NK-92 treated with Interleukin-12 subunit alpha and Interleukin-12 subunit beta, amount 100 ng/mL, for 24 hours (cell line): ENCODE data around the gene FAM187B.
"Not testable (repeated sequence)": the region's sequence is repeated elsewhere in the genome, so short reads cannot be mapped to it uniquely, and the experiment has no call there.

Source experiments
- DNase-seq: peaks from one replicate; lab custom pipeline; 2025; lab: John Stamatoyannopoulos, UW

The FAM187B gene

DNA sequence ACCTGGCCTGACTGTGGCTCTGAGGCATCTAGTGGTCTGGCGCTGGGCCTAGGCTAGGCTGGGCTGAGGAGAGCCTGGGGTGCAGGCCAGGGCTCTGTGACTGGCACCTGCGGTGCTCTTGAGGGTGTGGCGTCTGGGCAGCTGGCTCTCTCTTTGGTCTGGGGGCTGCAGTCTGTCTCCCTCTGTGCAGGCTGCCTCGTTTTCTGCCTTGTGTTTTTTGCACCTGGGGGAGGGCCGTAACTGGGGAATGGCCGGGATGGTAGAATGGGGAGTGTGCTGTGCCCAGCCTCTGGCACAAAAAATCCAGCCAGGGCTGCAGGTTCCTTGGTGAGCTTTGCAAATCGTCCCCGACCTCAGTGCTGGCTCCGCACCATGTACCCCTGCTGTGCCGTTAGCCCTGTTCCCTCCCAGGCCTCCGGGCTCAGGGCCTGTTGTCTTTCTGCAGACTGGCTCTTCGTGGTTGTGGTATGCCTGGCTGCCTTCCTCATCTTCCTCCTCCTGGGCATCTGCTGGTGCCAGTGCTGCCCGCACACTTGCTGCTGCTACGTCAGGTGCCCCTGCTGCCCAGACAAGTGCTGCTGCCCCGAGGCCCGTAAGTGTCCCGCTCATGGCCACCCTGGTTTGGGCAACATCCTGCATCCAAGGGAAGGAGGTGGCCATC is 33.7 kb upstream of the FAM187B start:
- DNase-seq: no peak

DNA sequence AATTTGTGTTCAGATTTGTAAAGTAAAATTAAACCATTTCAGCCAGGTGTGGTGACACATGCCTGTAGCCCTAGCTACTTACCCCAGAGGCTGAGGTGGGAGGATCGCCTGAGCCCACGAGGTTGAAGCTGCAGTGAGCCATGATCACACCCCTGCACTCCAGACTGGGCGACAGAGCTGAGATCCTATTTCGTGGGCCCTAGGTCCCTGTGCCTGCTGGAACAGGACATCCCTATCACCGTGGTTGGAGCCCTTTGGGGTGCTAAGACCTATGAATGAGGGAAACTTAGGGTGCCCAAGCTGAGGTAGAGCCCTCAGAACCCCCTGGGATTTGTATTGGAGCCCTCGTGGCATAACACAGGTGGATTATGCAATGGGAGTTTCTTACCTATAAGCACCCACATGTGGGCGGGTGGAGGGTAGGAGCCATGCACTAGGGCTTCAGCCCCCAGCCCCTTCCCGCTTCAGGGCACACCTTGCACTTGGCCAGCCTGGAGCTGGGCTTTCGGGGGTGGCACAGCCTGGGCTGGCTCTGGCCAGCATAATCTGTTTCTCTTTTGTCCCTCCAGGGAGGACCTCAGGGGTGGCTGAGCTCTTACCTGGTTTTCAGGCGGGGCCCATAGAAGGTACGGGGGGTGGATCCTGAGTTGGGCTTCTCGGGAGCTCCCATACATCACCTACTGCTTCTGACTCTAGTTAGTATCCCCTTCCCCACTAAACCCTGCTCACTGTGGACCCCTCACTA is 33.0 kb upstream of the FAM187B start:
- DNase-seq: no peak

DNA sequence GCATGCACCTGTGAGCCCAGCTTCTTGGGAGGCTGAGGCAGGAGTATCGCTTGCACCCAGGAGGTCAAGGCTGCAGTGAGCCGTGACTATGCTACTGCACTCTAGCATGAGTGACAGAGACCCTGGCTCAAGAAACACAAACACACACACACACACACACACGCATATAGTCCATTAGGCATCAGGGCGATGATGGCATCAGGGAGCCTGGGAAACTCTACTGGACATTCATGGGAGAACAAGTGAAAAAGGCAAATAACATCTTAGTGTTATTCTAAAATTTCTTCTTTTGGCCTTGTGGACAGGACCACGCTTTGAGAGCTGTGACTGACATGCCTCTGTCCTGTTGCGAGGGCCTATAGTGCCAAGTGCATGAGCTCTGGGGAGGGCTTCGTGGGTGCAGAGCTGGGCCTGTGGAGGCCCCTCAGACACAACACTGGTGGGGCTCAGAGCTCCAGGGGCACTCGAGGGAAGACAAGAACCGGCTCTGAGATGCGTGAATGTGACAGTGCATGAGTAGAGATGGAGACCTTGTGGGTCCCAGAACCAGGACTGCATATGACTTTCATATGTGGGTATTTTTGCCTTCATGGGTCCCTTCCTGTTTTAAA is 32.3 kb upstream of the FAM187B start:
- DNase-seq: no peak

DNA sequence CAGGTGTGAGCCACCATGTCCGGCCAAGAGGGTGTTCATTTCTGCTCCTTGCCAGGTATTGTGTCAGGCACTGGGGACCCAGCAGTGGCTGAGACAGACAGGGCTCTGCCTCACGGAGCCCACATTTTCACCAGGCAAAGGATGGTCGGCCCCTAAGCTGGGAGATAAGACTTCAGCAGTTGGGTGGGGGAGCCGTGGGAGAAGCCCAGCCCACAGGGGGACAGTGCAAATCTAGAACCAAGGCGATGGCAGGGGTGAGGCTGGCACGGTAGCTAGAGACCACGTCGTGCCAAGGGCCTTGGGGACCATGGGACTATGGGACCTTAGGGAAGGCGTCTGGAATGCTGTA is 28.5 kb upstream of the FAM187B start:
- no peak for DNase-seq

DNA sequence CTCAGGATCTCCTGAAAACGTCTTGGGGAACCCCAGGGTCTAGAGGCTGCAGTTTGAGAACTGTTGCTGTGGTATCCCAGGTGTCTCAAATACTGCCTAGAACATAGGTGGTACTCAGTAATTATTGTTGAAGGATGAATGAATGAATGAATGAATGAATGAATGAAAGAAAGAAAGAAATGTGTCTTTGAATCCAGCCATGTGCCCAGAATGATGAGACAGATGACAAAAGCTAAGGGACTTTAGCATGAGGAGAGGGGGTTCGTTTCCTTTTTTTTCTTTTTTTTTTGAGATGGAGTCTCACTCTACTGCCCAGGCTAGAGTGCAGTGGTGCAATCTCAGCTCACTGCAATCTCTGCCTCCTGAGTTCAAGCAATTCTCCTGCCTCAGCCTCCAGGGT is 28.0 kb upstream of the FAM187B start:
- DNase-seq: no peak

DNA sequence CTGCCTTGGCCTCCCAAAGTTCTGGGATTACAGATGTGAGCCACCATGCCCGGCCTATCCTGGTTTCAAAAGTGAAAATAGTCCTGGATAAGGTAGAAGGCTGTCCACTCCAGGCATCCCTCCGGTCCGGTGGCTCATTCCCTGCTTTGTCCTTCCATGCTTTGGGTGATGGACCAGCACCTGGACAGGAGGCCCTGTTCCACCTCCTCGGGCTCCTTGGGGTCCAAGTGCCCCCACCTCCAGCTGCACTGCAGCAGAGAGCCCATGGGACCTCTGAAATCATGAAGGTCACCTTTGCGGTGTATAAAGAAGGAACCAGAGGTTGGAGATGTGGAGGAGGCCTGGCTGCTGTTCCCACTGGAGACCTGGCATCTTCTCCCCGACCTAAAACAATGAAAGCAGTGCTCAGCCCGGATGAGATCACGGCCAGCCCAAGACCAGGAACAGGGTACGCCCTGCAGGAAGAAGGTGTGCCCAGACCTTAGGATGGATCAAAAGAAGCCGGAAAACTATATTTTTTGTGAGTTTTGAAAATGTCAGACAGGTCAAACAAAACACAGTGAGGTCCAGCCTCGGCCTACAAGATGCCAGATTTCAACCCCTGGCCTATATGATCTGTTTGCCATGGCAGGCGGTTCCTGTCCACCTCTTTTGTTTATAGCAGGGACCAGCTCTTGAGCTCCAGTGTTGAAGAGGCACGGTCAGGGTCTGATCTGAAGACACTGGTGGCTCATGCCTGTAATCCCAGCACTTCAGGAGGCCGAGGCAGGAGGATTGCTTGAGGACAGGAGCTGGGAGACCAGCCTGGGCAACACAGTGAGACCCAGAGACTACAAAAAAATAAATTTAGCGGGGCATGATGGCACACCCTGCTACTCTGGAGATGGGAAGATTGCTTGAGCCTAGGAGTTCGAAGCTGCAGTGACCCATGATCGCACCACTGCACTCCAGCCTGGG is 26.1 kb upstream of the FAM187B start:
- DNase-seq: no peak

DNA sequence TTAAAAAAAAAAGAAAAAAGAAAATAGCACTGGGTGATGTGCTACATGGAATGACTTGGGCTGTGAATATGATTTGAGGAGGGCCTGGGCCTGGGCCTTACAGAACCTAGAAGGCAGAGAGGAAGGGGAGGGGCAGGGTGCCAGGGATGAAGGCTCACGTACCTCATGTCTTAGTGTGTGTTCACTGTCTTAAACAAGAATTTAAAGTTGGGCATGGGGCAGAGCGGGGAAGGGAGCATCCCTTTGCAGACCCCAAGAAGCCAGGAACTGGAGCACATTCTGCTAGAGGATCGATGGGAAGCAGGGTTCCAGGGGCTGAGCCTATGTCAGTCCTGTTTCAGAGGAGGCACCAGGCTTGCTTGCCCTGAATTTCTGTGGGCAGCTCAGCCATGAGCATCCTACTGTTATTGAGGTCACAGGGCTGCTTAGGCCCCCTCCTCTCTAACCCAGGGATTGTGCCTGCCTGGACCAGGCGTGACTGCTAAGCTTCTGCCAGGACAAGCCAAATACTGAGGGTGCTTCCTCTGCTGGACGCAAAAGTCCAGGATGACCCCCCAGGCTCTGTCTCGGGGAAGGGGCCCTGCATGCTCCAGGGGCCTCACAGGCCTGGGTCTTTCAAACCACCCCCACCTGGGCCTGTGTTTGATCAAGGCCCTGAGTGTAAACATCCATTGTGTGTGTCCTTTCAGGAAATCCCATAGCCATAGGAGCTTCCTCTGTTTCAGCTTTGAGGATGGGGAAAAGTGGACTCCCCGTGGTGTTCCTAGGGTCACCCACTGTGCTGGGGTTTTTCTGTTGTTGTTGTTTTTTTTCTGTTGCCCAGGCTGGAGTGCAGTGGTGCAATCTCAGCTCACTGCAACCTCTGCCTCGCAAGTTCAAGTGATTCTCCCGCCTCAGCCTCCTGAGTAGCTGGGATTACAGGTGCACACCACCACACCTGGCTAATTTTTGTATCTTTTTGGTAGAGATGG is 25.1 kb upstream of the FAM187B start:
- DNase-seq: no peak

DNA sequence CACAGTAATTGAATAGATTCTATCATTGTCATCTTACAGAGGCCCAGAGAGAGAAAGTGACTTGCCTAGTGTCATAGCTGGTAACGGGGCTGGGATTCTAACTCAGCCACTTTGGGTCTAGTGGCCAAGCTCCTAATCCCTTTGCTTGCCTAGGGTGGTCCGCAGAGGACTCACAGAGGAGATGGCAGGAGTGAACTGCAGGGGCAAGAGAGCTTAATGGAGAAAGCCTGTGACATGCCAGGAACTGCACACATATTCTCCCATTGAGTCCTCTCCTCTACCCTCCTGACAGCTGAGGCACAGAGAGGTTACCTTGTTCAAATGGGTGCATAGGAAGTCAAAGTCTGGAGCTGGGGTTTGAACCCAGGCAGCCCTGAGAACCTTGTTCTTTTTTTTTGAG is 22.9 kb upstream of the FAM187B start:
- DNase-seq: no peak

DNA sequence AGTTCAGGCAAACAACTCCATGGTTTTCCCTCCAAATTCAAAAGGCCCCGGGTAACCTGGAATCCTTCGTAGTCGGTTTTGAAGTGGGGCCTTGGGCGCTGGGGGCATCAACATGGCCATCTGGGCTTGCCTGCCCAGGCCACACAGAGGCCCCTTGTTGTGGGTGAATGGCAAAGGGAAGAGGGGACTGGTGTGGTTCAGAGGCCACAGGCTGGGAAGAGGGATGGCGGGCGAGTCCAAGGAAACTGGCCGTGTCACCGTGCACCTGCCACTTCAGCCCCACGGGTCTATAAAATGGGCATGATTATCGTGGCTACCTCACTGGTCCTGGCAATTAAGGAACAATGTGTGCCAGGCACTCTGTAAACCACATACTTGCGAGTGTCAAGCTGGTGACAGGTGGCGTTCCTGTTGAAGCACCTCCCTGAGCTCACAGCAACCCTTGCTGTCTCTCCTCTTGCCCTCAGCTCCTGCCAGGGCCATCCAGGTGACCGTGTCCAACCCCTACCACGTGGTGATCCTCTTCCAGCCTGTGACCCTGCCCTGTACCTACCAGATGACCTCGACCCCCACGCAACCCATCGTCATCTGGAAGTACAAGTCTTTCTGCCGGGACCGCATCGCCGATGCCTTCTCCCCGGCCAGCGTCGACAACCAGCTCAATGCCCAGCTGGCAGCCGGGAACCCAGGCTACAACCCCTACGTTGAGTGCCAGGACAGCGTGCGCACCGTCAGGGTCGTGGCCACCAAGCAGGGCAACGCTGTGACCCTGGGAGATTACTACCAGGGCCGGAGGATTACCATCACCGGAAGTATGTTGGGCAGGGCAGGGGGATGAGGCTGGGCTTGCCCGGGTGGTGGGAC is 21.5 kb upstream of the FAM187B start:
- DNase-seq: no peak

DNA sequence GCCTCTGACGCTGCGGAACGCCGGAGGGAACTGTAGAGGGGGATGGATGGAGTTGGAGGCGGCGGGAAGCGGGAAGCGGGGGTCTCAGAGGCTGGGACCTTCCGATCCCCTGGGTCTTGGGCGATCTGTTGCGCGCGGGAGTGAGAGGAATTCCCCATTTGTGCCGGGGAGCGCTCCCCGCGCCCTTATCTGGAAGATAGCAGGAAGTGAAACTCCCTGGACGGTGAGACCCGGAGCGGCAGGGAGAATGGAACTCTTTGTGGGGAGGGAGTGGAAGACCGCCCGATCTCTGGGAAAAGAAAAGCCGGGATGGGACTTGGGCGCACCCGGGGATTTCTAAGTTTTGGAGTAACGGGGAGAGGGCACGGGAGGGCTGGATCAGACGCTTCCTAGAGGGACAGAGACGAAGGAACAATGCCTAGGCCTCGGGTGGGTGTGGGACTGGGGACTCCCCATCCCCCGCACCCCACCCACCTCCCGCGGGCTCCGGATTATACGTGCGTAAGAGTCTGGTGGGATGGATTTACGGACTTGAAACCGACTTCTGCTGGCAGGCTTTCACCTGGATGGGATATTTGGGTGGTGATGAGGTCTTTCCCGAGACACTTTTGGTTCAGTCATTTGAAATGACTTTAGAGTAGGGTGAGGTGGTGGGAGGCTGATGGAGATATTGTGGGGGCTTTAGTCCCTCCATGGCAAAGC is 20.8 kb upstream of the FAM187B start:
- no peak for DNase-seq

DNA sequence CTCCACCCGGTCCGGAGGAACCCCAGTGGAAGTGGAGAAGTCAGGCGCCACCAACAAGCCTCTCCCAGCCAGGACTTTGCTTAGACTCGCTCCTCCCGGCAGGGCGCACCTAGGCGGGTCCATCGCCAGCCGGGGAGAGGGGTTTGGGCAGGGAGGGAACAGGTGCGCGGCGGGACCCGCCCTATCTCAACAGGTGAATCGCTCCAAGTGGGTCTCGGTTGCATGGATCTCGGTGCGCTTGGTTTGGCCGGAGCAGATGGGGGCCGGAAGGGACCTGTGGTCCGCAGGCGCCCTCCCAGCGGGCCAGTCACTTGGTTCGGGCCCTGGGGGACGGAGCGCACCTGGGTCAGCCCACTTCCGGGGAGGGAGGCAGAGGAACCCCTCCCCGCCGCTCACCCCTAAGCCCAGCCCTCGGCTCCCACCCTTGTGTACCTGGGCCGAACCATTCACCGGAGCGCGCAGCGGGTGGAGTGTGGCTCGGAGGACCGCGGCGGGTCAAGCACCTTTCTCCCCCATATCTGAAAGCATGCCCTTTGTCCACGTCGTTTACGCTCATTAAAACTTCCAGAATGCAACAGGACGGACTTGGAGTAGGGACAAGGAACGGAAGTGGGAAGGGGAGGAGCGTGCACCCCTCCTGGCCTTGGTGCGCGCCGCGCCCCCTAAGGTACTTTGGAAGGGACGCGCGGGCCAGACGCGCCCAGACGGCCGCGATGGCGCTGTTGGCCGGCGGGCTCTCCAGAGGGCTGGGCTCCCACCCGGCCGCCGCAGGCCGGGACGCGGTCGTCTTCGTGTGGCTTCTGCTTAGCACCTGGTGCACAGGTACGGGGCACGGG is 20.0 kb upstream of the FAM187B start, which contains the start of gene LSR:
LSR (plus strand) TSS at position 693 of the 836 bp plus-strand sequence; CDS start at position 714, 21 bp downstream.
- no peak for DNase-seq

DNA sequence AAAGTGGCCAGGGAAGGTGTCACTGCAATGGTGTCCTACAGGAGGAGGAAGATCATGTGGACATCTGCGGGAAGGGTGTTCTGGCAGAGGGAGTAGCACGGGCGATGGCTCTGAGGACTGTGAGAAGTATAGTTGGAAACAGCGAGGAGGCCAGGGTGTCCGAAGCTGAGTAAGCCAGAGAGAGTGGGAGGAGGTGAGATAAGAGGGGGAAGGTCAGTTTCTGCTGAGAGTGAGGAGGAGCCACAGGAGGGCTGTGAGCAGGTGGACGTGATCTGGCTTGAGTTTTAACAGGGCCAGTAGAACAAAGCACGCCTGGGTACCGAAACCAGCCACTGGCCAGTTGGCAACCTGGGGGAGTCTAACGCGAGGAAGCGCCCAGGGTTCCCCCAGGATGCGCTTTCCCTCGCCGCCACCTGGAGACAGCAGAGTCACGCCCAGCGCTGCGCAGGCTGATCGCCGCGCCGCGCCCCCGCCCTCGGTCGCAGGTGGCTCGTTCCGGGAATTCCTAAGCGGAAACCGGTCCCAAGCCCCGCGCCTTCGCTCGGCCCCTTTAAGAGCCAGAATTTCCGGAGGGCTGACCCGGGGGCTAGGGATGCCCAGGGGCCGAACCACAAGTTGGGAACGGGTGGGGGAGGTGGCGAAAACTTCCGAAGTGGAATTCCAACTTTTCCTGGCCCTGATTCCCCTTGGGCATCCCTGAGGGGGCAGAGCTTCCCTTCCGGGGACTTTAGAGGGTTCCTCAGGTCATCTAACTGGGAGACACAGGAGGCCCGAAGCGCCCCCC is 19.2 kb upstream of the FAM187B start:
- no peak for DNase-seq

DNA sequence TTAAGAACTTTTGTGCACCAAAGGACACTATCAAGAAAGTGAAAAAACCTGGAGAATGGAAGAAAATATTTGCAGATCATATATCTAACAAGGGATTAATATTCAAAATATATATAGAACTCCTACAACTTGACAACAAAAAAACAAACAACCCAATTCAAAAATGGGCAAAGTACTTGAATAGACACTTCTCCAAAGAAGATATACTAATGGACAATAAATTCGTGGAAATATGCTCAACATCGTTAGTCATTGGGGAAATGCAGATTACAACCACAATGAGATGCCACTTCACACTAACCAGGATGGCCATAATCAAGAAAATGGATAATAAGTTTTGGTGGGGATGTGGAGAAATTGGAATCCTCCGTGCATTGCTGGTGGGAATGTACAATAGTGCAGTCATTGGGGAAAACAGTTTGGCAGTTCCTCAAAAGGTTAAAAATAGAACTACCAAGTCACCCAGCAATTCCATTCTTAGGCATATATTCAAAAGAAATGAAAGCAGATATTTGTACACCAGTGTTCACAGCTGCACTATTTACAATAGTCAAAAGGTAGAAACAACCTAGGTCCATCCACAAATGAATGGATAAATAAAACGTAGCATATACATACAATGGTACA is 18.0 kb upstream of the FAM187B start:
- no peak for DNase-seq

DNA sequence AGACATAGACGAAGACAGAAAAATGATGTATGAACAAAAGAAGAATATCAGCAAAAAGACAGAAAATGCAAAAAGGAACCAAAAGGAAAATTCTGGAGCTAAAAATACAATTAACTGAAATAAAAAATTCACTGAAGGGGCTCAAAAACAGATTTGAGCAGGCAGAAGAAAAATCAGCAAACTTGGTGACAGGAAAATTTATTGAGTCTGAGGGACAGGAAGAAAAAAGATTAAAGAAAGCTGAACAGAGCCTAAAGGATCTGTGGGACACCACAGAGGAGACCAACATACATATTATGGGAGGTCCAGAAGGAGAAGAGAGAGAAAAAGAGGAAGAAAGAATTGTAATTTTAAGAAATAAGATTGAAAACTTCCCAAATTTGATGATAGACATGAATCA is 12.9 kb upstream of the FAM187B start:
- no peak for DNase-seq

DNA sequence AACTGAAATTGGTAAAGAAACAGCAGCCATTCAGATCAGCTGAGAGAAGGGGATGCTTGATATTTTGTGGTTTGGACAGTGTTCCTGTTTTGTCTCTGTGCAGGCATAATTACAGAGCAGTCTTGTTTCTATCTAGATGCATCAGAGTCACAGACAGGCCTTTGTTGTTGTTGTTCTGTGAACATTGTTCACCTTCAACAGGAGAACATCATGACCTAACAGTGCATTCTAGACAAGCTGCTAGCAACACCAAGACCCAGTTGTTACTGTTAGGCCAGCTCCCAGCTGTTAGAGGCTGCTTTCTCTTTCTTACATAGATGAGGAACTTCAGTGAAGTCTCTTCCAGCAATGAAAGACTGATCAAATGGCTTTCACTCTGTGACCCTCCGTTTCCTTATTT is 11.8 kb upstream of the FAM187B start:
- no peak for DNase-seq

DNA sequence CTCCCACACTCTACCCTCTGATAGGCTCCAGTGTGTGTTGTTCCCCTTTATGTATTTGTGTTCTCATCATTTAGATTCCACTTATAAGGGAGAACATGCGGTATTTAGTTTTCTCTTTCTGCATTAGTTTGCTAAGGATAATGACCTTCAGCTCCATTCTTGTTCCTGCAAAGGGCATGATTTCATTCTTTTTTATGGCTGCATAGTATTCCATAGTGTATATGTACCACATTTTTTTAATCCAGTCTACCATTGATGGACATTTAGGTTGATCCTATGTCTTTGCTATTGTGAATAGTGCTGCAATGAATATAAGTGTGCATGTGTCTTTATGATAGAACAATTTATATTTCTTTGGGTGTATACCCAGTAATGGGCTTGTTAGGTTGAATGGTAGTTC is 11.1 kb upstream of the FAM187B start:
- DNase-seq: not testable (repeated sequence)
